Ramos (cell line): ENCODE measurements around the gene STEAP3.

Experiments
- in situ Hi-C: fragments of 300-500 bp; cut with MboI; formaldehyde crosslinking; loops from one replicate; pipeline ENCODE4 v1.14.3; 2022; ENCODE audit warnings: low sequenced_read_pairs; ENCODE audit not compliant: unreplicated experiment

Gene STEAP3, protein sequence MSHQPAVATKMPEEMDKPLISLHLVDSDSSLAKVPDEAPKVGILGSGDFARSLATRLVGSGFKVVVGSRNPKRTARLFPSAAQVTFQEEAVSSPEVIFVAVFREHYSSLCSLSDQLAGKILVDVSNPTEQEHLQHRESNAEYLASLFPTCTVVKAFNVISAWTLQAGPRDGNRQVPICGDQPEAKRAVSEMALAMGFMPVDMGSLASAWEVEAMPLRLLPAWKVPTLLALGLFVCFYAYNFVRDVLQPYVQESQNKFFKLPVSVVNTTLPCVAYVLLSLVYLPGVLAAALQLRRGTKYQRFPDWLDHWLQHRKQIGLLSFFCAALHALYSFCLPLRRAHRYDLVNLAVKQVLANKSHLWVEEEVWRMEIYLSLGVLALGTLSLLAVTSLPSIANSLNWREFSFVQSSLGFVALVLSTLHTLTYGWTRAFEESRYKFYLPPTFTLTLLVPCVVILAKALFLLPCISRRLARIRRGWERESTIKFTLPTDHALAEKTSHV

GRCh38 chr2:119223521-119224390 lies at the start of gene STEAP3:
STEAP3 (plus strand) TSS chr2:119223834; CDS start chr2:119231013, 7,179 bp downstream.
- in situ Hi-C loops: no loop called here

- in situ Hi-C loops: loop anchor here (10.0 kb wide), 1 partner anchor 290 kb away; no protein-coding TSS in a partner anchor
These were observed 49.2 kb upstream of the STEAP3 start for GRCh38 chr2:119174216-119174992.

- in situ Hi-C loops: loop anchor here (10.0 kb wide), 1 partner anchor 290 kb away; no protein-coding TSS in a partner anchor
These were observed 48.7 kb upstream of the STEAP3 start for GRCh38 chr2:119174993-119175347.

DNA sequence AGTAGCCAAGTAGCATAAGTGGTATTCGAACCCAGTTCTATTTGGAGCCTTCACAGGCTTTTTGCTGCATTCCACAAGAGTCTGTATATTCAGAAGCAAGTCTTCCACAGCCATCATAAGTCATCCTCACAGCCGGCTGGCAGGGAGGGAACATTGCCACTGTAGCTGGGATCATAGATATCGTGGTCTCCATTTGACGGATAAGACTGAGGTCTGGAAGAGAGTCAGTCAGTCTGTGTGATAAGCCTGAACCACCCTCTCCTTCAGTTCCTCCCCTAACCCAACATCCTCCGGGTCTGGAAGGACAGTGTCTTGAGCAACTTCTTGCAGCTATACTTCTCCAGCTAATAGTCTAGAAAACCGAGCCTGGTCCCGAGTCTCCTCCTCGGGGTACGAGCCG lies 48.1 kb upstream of the STEAP3 start:
- in situ Hi-C loops: loop anchor here (10.0 kb wide), 1 partner anchor 291 kb away; no protein-coding TSS in a partner anchor

GRCh38 chr2:119177171-119177837 lies 46.3 kb upstream of the STEAP3 start:
- in situ Hi-C loops: loop anchor here (10.0 kb wide), 1 partner anchor 293 kb away; no protein-coding TSS in a partner anchor

GRCh38 chr2:119177838-119178190 lies 45.8 kb upstream of the STEAP3 start:
- in situ Hi-C loops: loop anchor here (10.0 kb wide), 1 partner anchor 293 kb away; no protein-coding TSS in a partner anchor

GRCh38 chr2:119178776-119179175 lies 44.9 kb upstream of the STEAP3 start:
- in situ Hi-C loops: loop anchor here (10.0 kb wide), 1 partner anchor 294 kb away; no protein-coding TSS in a partner anchor

- in situ Hi-C loops: loop anchor here (10.0 kb wide), 1 partner anchor 294 kb away; no protein-coding TSS in a partner anchor
These were observed 44.4 kb upstream of the STEAP3 start for GRCh38 chr2:119179202-119179601.

DNA sequence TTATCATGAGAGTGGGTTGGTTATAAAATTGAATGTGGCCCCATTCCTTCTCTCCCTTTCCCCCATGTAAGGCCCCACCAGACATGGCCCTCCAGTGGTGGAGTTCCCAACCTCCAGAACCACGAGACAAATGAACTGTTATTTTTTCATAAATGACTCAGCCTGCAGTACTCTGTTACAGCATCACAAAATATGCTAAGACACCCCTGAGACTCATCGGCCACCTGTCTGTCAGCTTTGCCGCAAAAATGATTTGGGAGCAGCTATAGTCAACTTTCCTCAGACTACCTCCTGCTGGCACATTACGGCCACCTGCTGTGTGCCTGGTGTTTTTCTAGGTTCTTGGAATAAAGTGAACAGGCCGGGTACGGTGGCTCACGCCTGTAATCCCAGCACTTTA lies 43.6 kb upstream of the STEAP3 start:
- in situ Hi-C loops: loop anchor here (10.0 kb wide), 1 partner anchor 295 kb away; no protein-coding TSS in a partner anchor

DNA sequence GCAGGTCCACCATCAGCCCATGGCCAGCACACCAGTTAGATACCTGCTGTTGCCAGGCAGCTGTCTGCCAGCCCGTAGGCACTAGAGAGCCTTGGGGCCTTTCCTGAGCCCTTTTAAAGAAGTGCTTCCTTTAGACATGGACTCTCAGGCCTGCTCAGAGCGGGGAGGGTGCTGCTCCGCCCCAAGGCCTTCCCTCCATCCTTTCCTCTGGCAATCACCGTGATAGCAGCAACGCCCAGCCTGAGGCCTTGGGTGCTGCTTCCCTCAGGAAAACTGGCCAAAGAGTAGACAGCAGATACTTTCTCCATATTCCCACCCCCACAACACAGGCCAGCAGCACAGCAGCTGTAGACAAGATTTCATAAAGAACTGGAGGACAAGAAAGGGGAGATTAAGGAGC lies 42.7 kb upstream of the STEAP3 start:
- in situ Hi-C loops: no loop called here

- in situ Hi-C loops: no loop called here
These were observed 42.2 kb upstream of the STEAP3 start for GRCh38 chr2:119181391-119181790.

GRCh38 chr2:119181791-119182445 lies 41.7 kb upstream of the STEAP3 start:
- in situ Hi-C loops: no loop called here

DNA sequence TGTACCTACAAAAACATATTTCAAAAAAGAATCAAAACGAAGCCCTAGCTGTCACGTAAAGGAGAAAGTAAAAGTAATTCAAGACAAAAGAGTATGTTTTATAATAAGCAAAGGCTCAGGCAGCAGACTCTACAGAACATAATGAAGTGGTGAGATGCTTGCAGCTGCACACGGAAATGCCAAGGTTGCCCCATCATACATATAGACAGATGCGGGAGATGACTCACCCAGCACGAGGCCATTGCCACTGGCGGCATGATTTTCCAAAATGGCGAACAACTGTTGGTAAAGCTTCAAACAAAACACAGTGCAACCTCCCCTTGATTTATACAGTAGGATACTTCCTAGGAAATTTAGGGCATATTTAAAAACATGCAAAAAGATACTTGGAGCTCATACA lies 39.1 kb upstream of the STEAP3 start:
- in situ Hi-C loops: no loop called here

GRCh38 chr2:119190321-119191111 lies 33.1 kb upstream of the STEAP3 start:
- in situ Hi-C loops: no loop called here

GRCh38 chr2:119192893-119193292 lies 30.7 kb upstream of the STEAP3 start:
- in situ Hi-C loops: no loop called here

DNA sequence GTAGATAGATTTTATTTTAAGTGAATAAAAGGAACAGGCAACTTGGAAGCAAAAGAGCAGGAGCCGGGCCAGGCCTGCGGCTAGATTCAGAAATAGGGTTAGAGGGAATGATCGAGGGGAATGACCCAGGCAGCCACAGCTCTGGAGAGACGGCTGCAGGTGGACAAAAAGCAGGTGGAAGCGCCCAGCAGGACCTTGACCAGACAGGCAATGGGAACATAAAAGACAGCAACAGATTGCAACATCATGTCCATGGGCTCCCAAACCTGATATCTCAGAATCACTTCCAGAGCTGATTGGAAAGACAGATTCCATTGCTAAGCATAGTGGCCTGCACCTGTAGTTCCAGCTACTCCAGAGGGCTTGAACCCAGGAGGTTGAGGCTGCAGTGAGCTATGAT lies 28.6 kb upstream of the STEAP3 start:
- in situ Hi-C loops: no loop called here

GRCh38 chr2:119195887-119196286 lies 27.7 kb upstream of the STEAP3 start:
- in situ Hi-C loops: no loop called here
